ENCODE data around the gene DHX57.

The DHX57 gene

GRCh38 chr2:38873763-38874162 lies 2.0 kb downstream of the DHX57 start:
- Histone ChIP-seq H3K4me3 (ENCODE audit: low read length in 2 of 2) (no peak overlapping the region), H3K27ac (ENCODE audit: low read depth in 2 of 2, low read length in 2 of 2) (no peak overlapping the region), H3K4me1 (ENCODE audit: control insufficient read depth in 2 of 2, insufficient read depth in 2 of 2, low read length in 2 of 2) (peaks cover 9% of the 10 kb centered on the region in 2 donors), H3K36me3 (ENCODE audit: control insufficient read depth in 2 of 2, insufficient read depth in 2 of 2, low read length in 2 of 2) (no peaks in the 10 kb centered on the region), H3K27me3 (ENCODE audit: control insufficient read depth in 2 of 2, insufficient read depth in 2 of 2, low read length in 2 of 2) (no peaks in the 10 kb centered on the region), H3K9me3 (ENCODE audit: control insufficient read depth in 2 of 2, low read length in 2 of 2) (no peaks in the 10 kb centered on the region), H3K9ac (ENCODE audit: low read depth in 1 of 2, low read length in 2 of 2) (no peak overlapping the region)

DNA sequence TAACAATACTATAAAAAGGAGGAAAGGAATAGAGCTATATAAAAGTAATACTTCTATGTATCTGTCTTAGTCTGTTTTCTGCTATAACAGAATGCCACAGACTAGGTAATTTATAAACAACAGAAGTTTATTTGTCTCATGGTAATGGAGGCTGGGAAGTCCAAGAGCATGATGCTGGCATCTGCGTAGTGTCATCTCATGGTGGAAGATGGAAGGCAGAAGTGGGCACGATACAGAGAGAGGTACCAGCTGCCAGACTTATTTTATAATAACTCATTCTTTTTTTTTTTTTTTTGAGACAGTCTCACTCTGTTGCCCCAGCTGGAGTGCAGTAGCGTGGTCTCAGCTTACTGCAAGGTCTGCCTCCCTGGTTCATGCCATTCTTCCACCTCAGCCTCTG lies 4.3 kb downstream of the DHX57 start:
- Histone ChIP-seq H3K4me1 (ENCODE audit: control insufficient read depth in 2 of 2, insufficient read depth in 2 of 2, low read length in 2 of 2) (peaks cover 7 to 9% of the 10 kb centered on the region in 2 donors), H3K27me3 (ENCODE audit: control insufficient read depth in 2 of 2, insufficient read depth in 2 of 2, low read length in 2 of 2) (no peaks in the 10 kb centered on the region), H3K9ac (ENCODE audit: low read depth in 1 of 2, low read length in 2 of 2) (no peak overlapping the region), H3K36me3 (ENCODE audit: control insufficient read depth in 2 of 2, insufficient read depth in 2 of 2, low read length in 2 of 2) (peaks cover 0 to 3% of the 10 kb centered on the region in 2 donors), H3K9me3 (ENCODE audit: control insufficient read depth in 2 of 2, low read length in 2 of 2) (no peaks in the 10 kb centered on the region), H3K4me3 (ENCODE audit: low read length in 2 of 2) (no peak overlapping the region), H3K27ac (ENCODE audit: low read depth in 2 of 2, low read length in 2 of 2) (no peak overlapping the region)

- peaks cover 4 to 19% of the 10 kb centered on the region in 2 donors for H3K36me3 ChIP-seq (ENCODE audit: control insufficient read depth in 2 of 2, insufficient read depth in 2 of 2, low read length in 2 of 2)
- no peaks in the 10 kb centered on the region for H3K27me3 ChIP-seq (ENCODE audit: control insufficient read depth in 2 of 2, insufficient read depth in 2 of 2, low read length in 2 of 2)
- H3K4me3 ChIP-seq (ENCODE audit: low read length in 2 of 2) = no peak overlapping the region
- H3K27ac ChIP-seq (ENCODE audit: low read depth in 2 of 2, low read length in 2 of 2) = no peak overlapping the region
- H3K9me3 ChIP-seq (ENCODE audit: control insufficient read depth in 2 of 2, low read length in 2 of 2) = no peaks in the 10 kb centered on the region
- H3K4me1 ChIP-seq (ENCODE audit: control insufficient read depth in 2 of 2, insufficient read depth in 2 of 2, low read length in 2 of 2) = no peaks in the 10 kb centered on the region
- H3K9ac ChIP-seq (ENCODE audit: low read depth in 1 of 2, low read length in 2 of 2) = no peak overlapping the region
Measured at GRCh38 chr2:38866773-38867443, 8.8 kb downstream of the DHX57 start.

DNA sequence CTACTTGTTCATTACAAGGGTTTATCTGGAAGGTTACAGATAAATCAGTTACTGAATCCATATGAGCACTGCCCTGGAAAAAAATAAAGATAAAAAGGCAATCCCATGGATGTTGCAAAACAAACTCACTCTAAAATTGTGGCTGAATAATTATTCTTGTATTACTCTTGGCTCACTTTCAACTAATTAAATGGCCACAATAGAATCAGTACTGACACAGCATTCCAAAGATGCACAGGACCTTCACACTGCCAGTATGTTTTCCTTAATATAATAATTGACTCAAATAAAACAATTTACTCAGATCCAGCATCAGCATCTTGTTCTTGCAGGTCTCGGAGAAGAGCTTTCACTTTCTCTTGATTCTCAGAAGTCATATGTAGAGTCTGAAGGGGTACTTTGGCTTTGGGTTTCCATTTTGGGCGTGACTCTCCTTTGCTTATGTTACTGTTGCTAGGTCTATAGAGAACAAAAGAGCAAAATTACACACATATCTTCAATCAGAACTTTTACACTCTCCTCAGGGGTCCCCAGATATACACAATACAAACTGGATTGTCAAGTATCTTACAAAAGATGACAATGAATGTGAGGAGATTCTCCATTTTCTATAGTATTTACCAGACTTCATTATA lies 12.6 kb downstream of the DHX57 start:
- no peak overlapping the region for H3K27ac ChIP-seq (ENCODE audit: low read depth in 2 of 2, low read length in 2 of 2)
- H3K9me3 ChIP-seq (ENCODE audit: control insufficient read depth in 2 of 2, low read length in 2 of 2) = no peaks in the 10 kb centered on the region
- H3K4me1 ChIP-seq (ENCODE audit: control insufficient read depth in 2 of 2, insufficient read depth in 2 of 2, low read length in 2 of 2) = no peaks in the 10 kb centered on the region
- no peak overlapping the region for H3K9ac ChIP-seq (ENCODE audit: low read depth in 1 of 2, low read length in 2 of 2)
- no peak overlapping the region for H3K4me3 ChIP-seq (ENCODE audit: low read length in 2 of 2)
- H3K27me3 ChIP-seq (ENCODE audit: control insufficient read depth in 2 of 2, insufficient read depth in 2 of 2, low read length in 2 of 2) = no peaks in the 10 kb centered on the region
- H3K36me3 ChIP-seq (ENCODE audit: control insufficient read depth in 2 of 2, insufficient read depth in 2 of 2, low read length in 2 of 2) = peaks cover 22 to 32% of the 10 kb centered on the region in 2 donors

DNA sequence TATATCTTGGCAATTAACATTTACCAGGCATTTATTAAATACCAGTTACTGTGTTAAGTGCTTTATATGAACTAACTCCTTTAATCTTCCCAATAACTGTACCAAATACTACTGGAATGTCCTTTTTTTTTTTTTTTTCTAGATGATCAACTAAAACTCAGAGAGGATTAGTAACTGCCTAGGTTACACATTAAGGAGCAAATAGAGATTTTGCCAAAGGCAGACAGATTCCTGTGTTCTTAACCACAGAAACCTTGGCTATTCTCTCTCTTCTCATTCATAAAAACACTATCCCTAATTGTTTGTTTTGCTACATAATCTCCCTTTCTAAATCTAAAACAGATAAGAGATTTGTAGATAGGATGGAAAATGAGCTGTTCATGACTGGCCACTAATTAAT lies 13.3 kb downstream of the DHX57 start:
- Histone ChIP-seq H3K36me3 (ENCODE audit: control insufficient read depth in 2 of 2, insufficient read depth in 2 of 2, low read length in 2 of 2) (peaks cover 22 to 30% of the 10 kb centered on the region in 2 donors), H3K4me1 (ENCODE audit: control insufficient read depth in 2 of 2, insufficient read depth in 2 of 2, low read length in 2 of 2) (no peaks in the 10 kb centered on the region), H3K27ac (ENCODE audit: low read depth in 2 of 2, low read length in 2 of 2) (no peak overlapping the region), H3K4me3 (ENCODE audit: low read length in 2 of 2) (no peak overlapping the region), H3K9me3 (ENCODE audit: control insufficient read depth in 2 of 2, low read length in 2 of 2) (no peaks in the 10 kb centered on the region), H3K9ac (ENCODE audit: low read depth in 1 of 2, low read length in 2 of 2) (no peak overlapping the region), H3K27me3 (ENCODE audit: control insufficient read depth in 2 of 2, insufficient read depth in 2 of 2, low read length in 2 of 2) (no peaks in the 10 kb centered on the region)

DNA sequence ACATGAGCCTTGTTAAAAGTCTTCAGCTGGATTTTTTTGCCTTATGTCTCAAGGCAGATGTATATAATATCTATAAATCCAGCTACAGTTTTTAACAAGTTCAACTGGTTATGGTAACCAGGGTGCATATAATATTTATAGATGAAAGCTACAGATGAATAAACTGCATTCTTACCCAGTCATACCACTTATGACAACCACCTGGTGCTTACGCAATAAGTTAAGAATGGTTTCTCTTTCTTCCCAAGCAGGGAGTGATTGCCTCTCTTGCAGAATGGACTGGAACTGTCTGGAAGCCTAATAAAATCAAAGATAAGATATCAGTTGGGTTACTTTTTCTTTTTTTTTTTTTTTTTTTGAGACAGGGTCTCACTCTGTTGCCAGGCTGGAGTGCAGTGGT lies 19.6 kb downstream of the DHX57 start:
- Histone ChIP-seq H3K9ac (ENCODE audit: low read depth in 1 of 2, low read length in 2 of 2) (no peak overlapping the region), H3K27ac (ENCODE audit: low read depth in 2 of 2, low read length in 2 of 2) (no peak overlapping the region), H3K4me1 (ENCODE audit: control insufficient read depth in 2 of 2, insufficient read depth in 2 of 2, low read length in 2 of 2) (no peaks in the 10 kb centered on the region), H3K4me3 (ENCODE audit: low read length in 2 of 2) (no peak overlapping the region), H3K36me3 (ENCODE audit: control insufficient read depth in 2 of 2, insufficient read depth in 2 of 2, low read length in 2 of 2) (peaks cover 20 to 26% of the 10 kb centered on the region in 2 donors), H3K27me3 (ENCODE audit: control insufficient read depth in 2 of 2, insufficient read depth in 2 of 2, low read length in 2 of 2) (no peaks in the 10 kb centered on the region), H3K9me3 (ENCODE audit: control insufficient read depth in 2 of 2, low read length in 2 of 2) (no peaks in the 10 kb centered on the region)

DNA sequence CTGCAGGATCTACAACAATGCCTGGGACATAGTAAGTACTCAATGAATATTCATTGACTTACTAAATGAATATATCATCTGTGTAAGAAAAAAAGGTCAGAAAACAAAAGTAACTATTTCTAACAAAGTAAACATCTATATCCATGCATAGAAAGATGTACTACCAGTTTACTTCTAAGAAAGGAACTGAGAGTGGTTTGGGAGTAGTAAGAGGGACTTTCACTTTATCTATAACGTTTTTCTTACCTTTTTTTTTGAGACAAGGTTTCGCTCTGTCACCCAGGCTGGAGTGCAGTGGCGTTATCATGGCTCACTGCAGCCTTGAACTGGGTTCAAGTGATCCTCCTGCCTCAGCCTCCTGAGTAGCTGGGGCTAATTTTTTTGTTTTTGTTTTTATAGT lies 25.7 kb downstream of the DHX57 start:
- no peaks in the 10 kb centered on the region for H3K27me3 ChIP-seq (ENCODE audit: control insufficient read depth in 2 of 2, insufficient read depth in 2 of 2, low read length in 2 of 2)

GRCh38 chr2:38836791-38837190 lies 38.9 kb downstream of the DHX57 start:
- Histone ChIP-seq H3K27me3 (ENCODE audit: control insufficient read depth in 2 of 2, insufficient read depth in 2 of 2, low read length in 2 of 2) (no peaks in the 10 kb centered on the region), H3K4me3 (ENCODE audit: low read length in 2 of 2) (no peak overlapping the region), H3K9me3 (ENCODE audit: control insufficient read depth in 2 of 2, low read length in 2 of 2) (no peaks in the 10 kb centered on the region), H3K27ac (ENCODE audit: low read depth in 2 of 2, low read length in 2 of 2) (no peak overlapping the region), H3K36me3 (ENCODE audit: control insufficient read depth in 2 of 2, insufficient read depth in 2 of 2, low read length in 2 of 2) (peaks cover 6 to 16% of the 10 kb centered on the region in 2 donors), H3K4me1 (ENCODE audit: control insufficient read depth in 2 of 2, insufficient read depth in 2 of 2, low read length in 2 of 2) (no peaks in the 10 kb centered on the region), H3K9ac (ENCODE audit: low read depth in 1 of 2, low read length in 2 of 2) (no peak overlapping the region)

More for the DNA sequence above, 25.7 kb downstream of the DHX57 start:
- Histone ChIP-seq H3K9ac (ENCODE audit: low read depth in 1 of 2, low read length in 2 of 2) (no peak overlapping the region), H3K27ac (ENCODE audit: low read depth in 2 of 2, low read length in 2 of 2) (no peak overlapping the region), H3K9me3 (ENCODE audit: control insufficient read depth in 2 of 2, low read length in 2 of 2) (no peaks in the 10 kb centered on the region), H3K4me3 (ENCODE audit: low read length in 2 of 2) (no peak overlapping the region), H3K4me1 (ENCODE audit: control insufficient read depth in 2 of 2, insufficient read depth in 2 of 2, low read length in 2 of 2) (no peaks in the 10 kb centered on the region), H3K36me3 (ENCODE audit: control insufficient read depth in 2 of 2, insufficient read depth in 2 of 2, low read length in 2 of 2) (peaks cover 9 to 24% of the 10 kb centered on the region in 2 donors)

- peaks cover 6 to 11% of the 10 kb centered on the region in 2 donors for H3K36me3 ChIP-seq (ENCODE audit: control insufficient read depth in 2 of 2, insufficient read depth in 2 of 2, low read length in 2 of 2)
- no peak overlapping the region for H3K27ac ChIP-seq (ENCODE audit: low read depth in 2 of 2, low read length in 2 of 2)
- H3K27me3 ChIP-seq (ENCODE audit: control insufficient read depth in 2 of 2, insufficient read depth in 2 of 2, low read length in 2 of 2) = no peaks in the 10 kb centered on the region
- H3K4me1 ChIP-seq (ENCODE audit: control insufficient read depth in 2 of 2, insufficient read depth in 2 of 2, low read length in 2 of 2) = no peaks in the 10 kb centered on the region
- no peak overlapping the region for H3K9ac ChIP-seq (ENCODE audit: low read depth in 1 of 2, low read length in 2 of 2)
- H3K4me3 ChIP-seq (ENCODE audit: low read length in 2 of 2) = no peak overlapping the region
- no peaks in the 10 kb centered on the region for H3K9me3 ChIP-seq (ENCODE audit: control insufficient read depth in 2 of 2, low read length in 2 of 2)
Measured at GRCh38 chr2:38835990-38836389, 39.7 kb downstream of the DHX57 start.

- Histone ChIP-seq H3K9ac (ENCODE audit: low read depth in 1 of 2, low read length in 2 of 2) (no peak overlapping the region), H3K27me3 (ENCODE audit: control insufficient read depth in 2 of 2, insufficient read depth in 2 of 2, low read length in 2 of 2) (no peaks in the 10 kb centered on the region), H3K27ac (ENCODE audit: low read depth in 2 of 2, low read length in 2 of 2) (no peak overlapping the region), H3K36me3 (ENCODE audit: control insufficient read depth in 2 of 2, insufficient read depth in 2 of 2, low read length in 2 of 2) (peaks cover 6 to 13% of the 10 kb centered on the region in 2 donors), H3K4me1 (ENCODE audit: control insufficient read depth in 2 of 2, insufficient read depth in 2 of 2, low read length in 2 of 2) (no peaks in the 10 kb centered on the region), H3K4me3 (ENCODE audit: low read length in 2 of 2) (no peak overlapping the region), H3K9me3 (ENCODE audit: control insufficient read depth in 2 of 2, low read length in 2 of 2) (no peaks in the 10 kb centered on the region)
Measured at GRCh38 chr2:38835015-38835601, 40.6 kb downstream of the DHX57 start.

Data from mucosa of rectum (tissue), 2 donors.